HG02970 (cell line): Measurements from ENCODE around the gene VAMP2.

Source experiments
- ATAC-seq: cut with Tn5 transposase; IDR thresholded peaks from one replicate; pipeline ENCODE4 v1.9.1; 2021; ENCODE audit warnings: mild to moderate bottlenecking, moderate library complexity, moderate number of reproducible peaks; ENCODE audit not compliant: unreplicated experiment, low FRiP score

VAMP2 gene

GRCh38 chr17:8143581-8144400, 19.0 kb downstream of the VAMP2 start:
- no peak for ATAC-seq

- ATAC-seq: no peak
Observed at GRCh38 chr17:8142887-8143580, 19.7 kb downstream of the VAMP2 start.

- no peak for ATAC-seq
Observed at GRCh38 chr17:8142158-8142886, 20.4 kb downstream of the VAMP2 start.

GRCh38 chr17:8141741-8142140, 21.0 kb downstream of the VAMP2 start:
- no peak for ATAC-seq

- ATAC-seq: no peak
Observed at GRCh38 chr17:8141045-8141444, 21.7 kb downstream of the VAMP2 start.

- ATAC-seq: no peak
Observed at GRCh38 chr17:8140065-8141029, 22.4 kb downstream of the VAMP2 start.

- peak; percentile 87 for ATAC-seq
Observed at GRCh38 chr17:8138672-8139371, 23.9 kb downstream of the VAMP2 start.

GRCh38 chr17:8138374-8138671, 24.4 kb downstream of the VAMP2 start:
- ATAC-seq: no peak

GRCh38 chr17:8137645-8138373, 24.9 kb downstream of the VAMP2 start:
- ATAC-seq: no peak

GRCh38 chr17:8133941-8134340, 28.8 kb downstream of the VAMP2 start:
- ATAC-seq: no peak

- ATAC-seq: no peak
Observed at GRCh38 chr17:8133399-8133798, 29.3 kb downstream of the VAMP2 start.

GRCh38 chr17:8131844-8132441, 30.8 kb downstream of the VAMP2 start:
- ATAC-seq: no peak

GRCh38 chr17:8128125-8128784, 34.5 kb downstream of the VAMP2 start:
- ATAC-seq: no peak

- no peak for ATAC-seq
Observed at GRCh38 chr17:8126491-8127066, 36.2 kb downstream of the VAMP2 start.

- ATAC-seq: no peak
Observed at GRCh38 chr17:8125947-8126490, 36.7 kb downstream of the VAMP2 start.

- no peak for ATAC-seq
Observed at GRCh38 chr17:8125154-8125946, 37.4 kb downstream of the VAMP2 start.
